ENCODE results near the gene UPK3A. TPM values are rescaled to one million over a fixed set of nuclear protein-coding genes. Genes with fewer than 3 reads are reported as not detected.

Gene UPK3A
- polyA plus RNA-seq, 1 of the 3 experiments (the other 2 are of a cell fraction): not detected

- TF ChIP-seq PBX3 (IDR thresholded peaks at IDR 0.05) (no peak), TEAD4 (IDR thresholded peaks at IDR 0.05; ENCODE audit: borderline replicate concordance, insufficient read depth) (no peak), CHD2 (IDR thresholded peaks at IDR 0.05; ENCODE audit: low read length, partially characterized antibody) (peak; percentile 47), FOXM1 (IDR thresholded peaks at IDR 0.05; ENCODE audit: low read depth) (no peak)
- TF ChIP-seq, protein P1, sequence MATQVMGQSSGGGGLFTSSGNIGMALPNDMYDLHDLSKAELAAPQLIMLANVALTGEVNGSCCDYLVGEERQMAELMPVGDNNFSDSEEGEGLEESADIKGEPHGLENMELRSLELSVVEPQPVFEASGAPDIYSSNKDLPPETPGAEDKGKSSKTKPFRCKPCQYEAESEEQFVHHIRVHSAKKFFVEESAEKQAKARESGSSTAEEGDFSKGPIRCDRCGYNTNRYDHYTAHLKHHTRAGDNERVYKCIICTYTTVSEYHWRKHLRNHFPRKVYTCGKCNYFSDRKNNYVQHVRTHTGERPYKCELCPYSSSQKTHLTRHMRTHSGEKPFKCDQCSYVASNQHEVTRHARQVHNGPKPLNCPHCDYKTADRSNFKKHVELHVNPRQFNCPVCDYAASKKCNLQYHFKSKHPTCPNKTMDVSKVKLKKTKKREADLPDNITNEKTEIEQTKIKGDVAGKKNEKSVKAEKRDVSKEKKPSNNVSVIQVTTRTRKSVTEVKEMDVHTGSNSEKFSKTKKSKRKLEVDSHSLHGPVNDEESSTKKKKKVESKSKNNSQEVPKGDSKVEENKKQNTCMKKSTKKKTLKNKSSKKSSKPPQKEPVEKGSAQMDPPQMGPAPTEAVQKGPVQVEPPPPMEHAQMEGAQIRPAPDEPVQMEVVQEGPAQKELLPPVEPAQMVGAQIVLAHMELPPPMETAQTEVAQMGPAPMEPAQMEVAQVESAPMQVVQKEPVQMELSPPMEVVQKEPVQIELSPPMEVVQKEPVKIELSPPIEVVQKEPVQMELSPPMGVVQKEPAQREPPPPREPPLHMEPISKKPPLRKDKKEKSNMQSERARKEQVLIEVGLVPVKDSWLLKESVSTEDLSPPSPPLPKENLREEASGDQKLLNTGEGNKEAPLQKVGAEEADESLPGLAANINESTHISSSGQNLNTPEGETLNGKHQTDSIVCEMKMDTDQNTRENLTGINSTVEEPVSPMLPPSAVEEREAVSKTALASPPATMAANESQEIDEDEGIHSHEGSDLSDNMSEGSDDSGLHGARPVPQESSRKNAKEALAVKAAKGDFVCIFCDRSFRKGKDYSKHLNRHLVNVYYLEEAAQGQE (IDR thresholded peaks at IDR 0.05; ENCODE audit: low read depth, low read length): no peak
- TF ChIP-seq, protein P2, sequence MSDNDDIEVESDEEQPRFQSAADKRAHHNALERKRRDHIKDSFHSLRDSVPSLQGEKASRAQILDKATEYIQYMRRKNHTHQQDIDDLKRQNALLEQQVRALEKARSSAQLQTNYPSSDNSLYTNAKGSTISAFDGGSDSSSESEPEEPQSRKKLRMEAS (IDR thresholded peaks at IDR 0.05; ENCODE audit: low read depth): peak; percentile 98
These were observed 21.1 kb upstream of the UPK3A start (continued) for GRCh38 chr22:45263463-45264269.

GRCh38 chr22:45265535-45265934 lies 19.2 kb upstream of the UPK3A start:
- H3K4me2 ChIP-seq: no peak overlapping the region
- ChIA-PET POLR2A (no interaction called here), CTCF (no interaction called here)
- WGBS (ENCODE audit: low lambda C conversion rate): 91% methylated on average over 7 of the region's 7 CpGs
- H3K4me3 ChIP-seq (ENCODE audit: low read depth in 2 of 2, low read length in 1 of 2): no peak overlapping the region
- no peaks in the 10 kb centered on the region for H3K9me2 ChIP-seq
- peaks cover 0 to 18% of the 10 kb centered on the region in 2 experiments; a peak in 1 of 4 replicates for H3K4me1 ChIP-seq (ENCODE audit: control insufficient read depth in 1 of 2, insufficient read depth in 2 of 2, low read depth in 1 of 2, low read length in 1 of 2)
- no peak overlapping the region for H3K27ac ChIP-seq (ENCODE audit: low read depth in 2 of 2, low read length in 1 of 2)
- no peaks in the 10 kb centered on the region for H3K9me3 ChIP-seq
- no peak overlapping the region for H2AFZ ChIP-seq (ENCODE audit: low read depth)
- H3K27me3 ChIP-seq (ENCODE audit: insufficient read depth): no peaks in the 10 kb centered on the region
- H3K79me2 ChIP-seq (ENCODE audit: insufficient read depth): no peaks in the 10 kb centered on the region
- no peaks in the 10 kb centered on the region for H4K20me1 ChIP-seq (ENCODE audit: insufficient read depth)
- DNase-seq: no peak
- TF ChIP-seq FOXM1 (IDR thresholded peaks at IDR 0.05; ENCODE audit: low read depth) (no peak), CHD2 (IDR thresholded peaks at IDR 0.05; ENCODE audit: low read length, partially characterized antibody) (no peak), GABPA (IDR thresholded peaks at IDR 0.05; ENCODE audit: low read depth) (no peak), NRF1 (IDR thresholded peaks at IDR 0.05; ENCODE audit: low read depth, low read length) (no peak), RAD21 (IDR thresholded peaks at IDR 0.05; ENCODE audit: low read length) (no peak), ELF1 (IDR thresholded peaks at IDR 0.05) (no peak), IRF3 (IDR thresholded peaks at IDR 0.05; ENCODE audit: low read depth, low read length) (no peak), RCOR1 (IDR thresholded peaks at IDR 0.05; ENCODE audit: low read length) (no peak), FOXJ3 (CRISPR knock-in tag; IDR thresholded peaks at IDR 0.05) (no peak), RFX5 (IDR thresholded peaks at IDR 0.05; ENCODE audit: low read length) (no peak), TEAD4 (IDR thresholded peaks at IDR 0.05; ENCODE audit: borderline replicate concordance, insufficient read depth) (no peak), FOSL2 (IDR thresholded peaks at IDR 0.05; ENCODE audit: borderline replicate concordance, low read depth) (no peak), USF2 (IDR thresholded peaks at IDR 0.05; ENCODE audit: borderline replicate concordance, low read depth, low read length) (no peak), TAF1 (IDR thresholded peaks at IDR 0.05; ENCODE audit: borderline replicate concordance, low read depth, low read length) (no peak)
- TF ChIP-seq, protein P3, sequence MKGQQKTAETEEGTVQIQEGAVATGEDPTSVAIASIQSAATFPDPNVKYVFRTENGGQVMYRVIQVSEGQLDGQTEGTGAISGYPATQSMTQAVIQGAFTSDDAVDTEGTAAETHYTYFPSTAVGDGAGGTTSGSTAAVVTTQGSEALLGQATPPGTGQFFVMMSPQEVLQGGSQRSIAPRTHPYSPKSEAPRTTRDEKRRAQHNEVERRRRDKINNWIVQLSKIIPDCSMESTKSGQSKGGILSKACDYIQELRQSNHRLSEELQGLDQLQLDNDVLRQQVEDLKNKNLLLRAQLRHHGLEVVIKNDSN (IDR thresholded peaks at IDR 0.05; ENCODE audit: borderline replicate concordance, low read depth): no peak
- TF ChIP-seq, protein P4, sequence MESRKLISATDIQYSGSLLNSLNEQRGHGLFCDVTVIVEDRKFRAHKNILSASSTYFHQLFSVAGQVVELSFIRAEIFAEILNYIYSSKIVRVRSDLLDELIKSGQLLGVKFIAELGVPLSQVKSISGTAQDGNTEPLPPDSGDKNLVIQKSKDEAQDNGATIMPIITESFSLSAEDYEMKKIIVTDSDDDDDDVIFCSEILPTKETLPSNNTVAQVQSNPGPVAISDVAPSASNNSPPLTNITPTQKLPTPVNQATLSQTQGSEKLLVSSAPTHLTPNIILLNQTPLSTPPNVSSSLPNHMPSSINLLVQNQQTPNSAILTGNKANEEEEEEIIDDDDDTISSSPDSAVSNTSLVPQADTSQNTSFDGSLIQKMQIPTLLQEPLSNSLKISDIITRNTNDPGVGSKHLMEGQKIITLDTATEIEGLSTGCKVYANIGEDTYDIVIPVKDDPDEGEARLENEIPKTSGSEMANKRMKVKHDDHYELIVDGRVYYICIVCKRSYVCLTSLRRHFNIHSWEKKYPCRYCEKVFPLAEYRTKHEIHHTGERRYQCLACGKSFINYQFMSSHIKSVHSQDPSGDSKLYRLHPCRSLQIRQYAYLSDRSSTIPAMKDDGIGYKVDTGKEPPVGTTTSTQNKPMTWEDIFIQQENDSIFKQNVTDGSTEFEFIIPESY (IDR thresholded peaks at IDR 0.05; ENCODE audit: borderline replicate concordance, low read depth): no peak
- TF ChIP-seq, protein P2 (IDR thresholded peaks at IDR 0.05; ENCODE audit: low read depth): no peak
- no peak overlapping the region for H3K9ac ChIP-seq
- H3F3A ChIP-seq (replicated peaks; ENCODE audit: insufficient read depth): no peaks in the 10 kb centered on the region
- no peaks in the 10 kb centered on the region for H3K36me3 ChIP-seq (replicated peaks in 1 of 2; ENCODE audit: control insufficient read depth in 1 of 2, insufficient read depth in 2 of 2, low read length in 1 of 2)

Data from SK-N-SH (cell line).